Limb (tissue), 2 donors: ENCODE results near the gene USH2A.

Experiments
- DNase-seq, 2 donors: peaks; one replicate each; pipeline ENCODE4 v3.0.0-alpha.2; 2016; ENCODE audit errors: extremely low spot score in 2 of 2

USH2A gene

GRCh38 chr1:216281757-216282156 lies 141.5 kb downstream of the USH2A start:
- no peak for DNase-seq

DNA sequence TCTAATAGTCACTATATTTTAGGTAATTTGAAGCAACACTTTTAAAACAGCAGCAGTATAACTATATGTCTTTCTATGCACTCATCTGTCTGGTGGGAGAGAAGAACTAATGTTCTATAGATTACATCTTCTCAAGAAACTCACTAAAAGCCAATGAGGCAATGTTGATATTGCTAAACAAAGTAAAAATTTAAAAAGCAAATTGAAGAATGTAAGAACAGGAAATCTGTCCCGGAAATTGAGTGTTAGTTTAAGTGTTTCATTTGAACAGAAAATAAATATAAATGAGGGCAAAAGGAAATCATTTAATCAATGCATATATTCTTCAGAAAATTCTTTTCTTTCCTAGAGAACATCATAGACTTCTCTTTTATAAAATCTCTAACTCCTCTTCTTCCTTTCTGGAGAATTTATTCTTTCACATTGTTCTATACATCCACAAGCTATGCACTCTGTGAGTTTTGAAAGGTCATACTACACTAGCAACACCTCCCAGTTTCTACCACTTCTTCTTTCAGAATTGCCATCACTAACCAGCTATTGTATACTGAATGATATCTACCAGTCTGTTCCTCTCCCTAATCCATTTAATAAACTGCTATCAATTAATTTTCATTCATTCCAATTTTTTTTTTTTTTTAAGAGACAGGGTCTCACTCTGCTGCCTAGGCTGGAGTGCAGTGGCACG lies 153.0 kb downstream of the USH2A start:
- DNase-seq = no peak

DNA sequence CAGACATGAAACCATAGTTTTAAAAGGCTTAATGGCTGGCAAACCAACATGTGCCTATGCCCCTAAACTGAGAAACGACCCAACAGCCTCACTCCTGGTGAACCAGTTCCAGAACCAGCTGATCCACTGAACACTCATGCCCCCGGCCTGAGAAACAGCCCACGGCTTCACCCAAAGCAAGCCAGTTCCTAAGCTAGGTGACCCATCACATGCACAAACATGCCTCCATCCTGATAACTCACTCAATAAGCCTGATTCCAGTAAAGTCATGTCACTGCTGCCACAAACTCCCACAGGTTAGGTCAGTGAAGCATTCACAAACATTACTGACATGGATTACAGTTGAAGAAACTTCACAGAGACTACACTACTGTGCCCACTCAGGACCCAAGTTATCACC lies 161.6 kb downstream of the USH2A start:
- no peak for DNase-seq

DNA sequence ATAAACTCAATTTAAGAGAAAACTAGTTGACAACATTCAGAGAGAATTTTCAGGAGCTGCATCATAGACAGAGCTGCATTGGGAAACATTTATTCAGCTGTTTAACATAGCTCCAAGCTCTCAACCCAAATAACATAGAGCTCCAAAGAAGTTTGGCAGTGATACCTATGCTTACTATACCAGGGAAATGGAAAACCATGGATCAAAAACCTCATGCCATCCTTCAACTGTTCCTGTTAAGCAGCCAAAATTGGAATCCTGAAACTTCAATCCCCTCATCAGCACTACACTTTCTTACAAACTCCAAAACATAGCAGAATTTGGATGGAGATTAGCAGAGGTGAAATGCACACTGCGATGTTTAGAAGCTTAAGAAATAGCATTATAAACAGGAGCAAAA lies 164.4 kb downstream of the USH2A start:
- no peak for DNase-seq

- no peak for DNase-seq
Observed at GRCh38 chr1:216258386-216258785, 164.9 kb downstream of the USH2A start.

DNA sequence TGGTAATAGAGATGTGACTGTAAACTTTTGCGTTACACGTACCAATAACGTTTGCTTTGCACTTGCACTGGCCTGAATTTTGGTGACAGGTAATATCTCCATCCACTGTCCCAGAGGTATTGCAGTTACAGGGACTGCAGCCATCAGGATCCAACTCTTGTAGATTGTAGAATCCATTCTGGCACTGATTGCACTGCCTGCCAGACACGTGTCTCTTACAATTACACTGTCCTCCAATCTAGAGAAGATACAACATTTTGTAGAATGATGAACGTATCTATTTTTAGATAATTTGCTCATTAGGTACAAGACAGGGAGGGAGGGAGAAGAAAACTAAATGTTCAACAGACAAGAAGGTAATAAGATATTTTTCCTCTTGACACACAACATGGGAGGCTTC lies 172.4 kb downstream of the USH2A start:
- DNase-seq = no peak

DNA sequence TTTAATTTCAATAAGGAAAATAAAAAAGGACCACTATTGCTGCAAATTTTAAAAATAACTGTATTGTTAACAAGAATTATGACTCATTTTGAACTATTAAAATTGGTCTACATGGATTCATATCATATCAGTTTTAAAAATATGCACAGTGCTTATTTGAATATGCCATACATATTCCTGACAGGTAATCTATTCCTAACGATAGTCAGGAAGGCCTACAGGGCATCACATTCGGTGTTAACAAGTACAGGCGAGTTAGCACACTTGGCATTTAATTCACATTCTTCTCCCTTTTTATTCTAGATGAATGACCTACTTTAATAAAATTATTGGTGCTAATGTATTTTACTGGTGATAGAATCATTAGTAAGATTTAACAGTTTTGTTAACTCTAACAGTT lies 174.6 kb downstream of the USH2A start:
- DNase-seq = no peak

- DNase-seq = no peak
Observed at GRCh38 chr1:216247937-216248336, 175.3 kb downstream of the USH2A start.

DNA sequence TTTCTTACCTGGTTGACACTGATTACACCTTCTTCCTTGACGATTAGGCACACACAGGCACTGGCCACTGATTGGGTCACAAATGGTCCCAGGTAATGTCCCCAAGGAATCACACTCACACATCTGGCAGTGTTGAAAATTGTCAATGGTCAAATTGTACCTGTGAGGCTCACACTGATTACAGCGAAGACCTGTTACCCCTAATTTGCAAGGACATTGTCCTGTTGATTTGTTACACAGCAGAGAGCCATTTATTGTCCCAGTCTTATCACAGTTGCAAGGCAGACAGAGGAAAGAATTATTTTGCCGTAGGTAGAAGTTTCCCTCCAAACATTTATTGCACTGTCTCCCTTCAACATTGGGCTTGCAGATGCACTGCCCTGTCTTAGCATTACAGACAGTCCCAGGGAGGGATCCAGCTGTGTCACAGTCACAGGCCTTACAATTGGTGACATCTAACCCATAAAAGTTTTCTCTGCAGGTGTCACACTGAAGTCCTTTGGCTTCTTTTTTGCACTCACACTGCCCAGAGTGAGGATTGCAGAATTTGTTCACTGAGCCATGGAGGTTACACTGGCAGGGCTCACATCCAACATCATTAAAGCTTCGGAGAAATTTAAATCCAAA lies 176.6 kb downstream of the USH2A start:
- DNase-seq = no peak

- no peak for DNase-seq
Observed at GRCh38 chr1:216238844-216239243, 184.4 kb downstream of the USH2A start.

DNA sequence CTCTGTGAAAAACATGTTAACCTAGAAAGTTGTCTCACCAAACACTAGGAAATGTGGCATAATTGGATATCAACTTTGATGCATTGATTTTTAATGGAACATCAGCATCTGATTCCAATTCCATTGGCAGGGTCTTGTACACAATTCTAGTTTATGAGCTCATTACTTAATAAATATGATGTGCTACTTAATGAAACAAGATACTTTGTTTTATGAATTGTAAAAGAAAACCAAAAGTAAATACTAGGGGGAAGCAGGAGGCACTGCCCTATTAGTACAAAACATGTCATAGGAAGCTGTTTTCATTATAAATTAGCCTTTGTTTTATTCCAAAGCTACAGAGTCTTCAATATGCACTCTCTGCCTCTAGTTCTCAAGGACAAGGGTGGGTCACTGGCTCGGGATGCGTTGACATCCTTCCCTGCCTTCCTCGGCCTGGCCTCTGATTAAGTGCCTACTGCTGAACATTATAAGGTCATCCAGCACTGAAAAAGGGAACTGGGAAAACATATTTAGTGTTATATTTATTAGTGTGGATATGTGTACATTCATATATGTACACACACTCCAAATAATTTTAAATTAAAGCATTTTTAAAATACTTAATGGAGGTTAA lies 185.2 kb downstream of the USH2A start:
- DNase-seq = no peak

DNA sequence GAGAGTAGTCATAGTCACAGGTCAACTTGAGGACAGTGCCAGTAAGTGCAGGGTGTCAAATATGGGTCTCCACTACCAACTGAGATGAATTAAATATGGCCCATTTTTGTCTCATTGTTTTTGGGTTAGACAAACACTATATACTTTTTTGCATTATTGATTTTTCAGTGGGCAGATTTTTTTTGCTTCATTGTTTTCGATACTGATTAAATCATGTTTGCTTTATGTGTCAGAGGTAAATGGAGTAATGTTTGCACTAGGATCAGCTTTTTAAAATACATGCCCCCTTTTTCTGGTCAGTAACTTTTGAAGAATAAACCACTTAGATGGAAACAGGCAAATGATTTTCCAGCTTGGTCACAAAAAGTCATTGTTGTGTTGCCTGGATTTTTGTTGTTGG lies 199.0 kb downstream of the USH2A start:
- DNase-seq = no peak

DNA sequence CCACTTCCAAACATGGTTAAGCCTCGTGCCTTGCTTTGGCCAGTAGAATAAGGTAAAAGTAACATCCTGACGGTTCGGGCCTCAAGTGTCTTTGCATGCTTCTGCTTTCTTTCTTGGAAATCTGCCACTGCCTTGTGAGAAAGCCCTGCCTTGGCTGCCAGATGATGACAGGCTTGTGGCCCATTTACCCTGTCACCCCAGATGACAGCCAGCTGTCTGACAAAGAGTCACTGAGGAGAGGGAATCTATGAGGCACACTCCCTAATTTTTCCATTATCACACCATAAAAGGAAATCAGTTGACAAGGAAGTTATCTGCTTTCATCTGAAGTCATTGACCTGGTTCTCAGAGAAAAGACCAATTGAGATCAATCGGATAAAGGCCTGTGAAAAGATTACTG lies 199.8 kb downstream of the USH2A start:
- DNase-seq = peak in 1 of 2 donors; percentile 9

GRCh38 chr1:216222288-216222687 lies 201.0 kb downstream of the USH2A start:
- no peak for DNase-seq

DNA sequence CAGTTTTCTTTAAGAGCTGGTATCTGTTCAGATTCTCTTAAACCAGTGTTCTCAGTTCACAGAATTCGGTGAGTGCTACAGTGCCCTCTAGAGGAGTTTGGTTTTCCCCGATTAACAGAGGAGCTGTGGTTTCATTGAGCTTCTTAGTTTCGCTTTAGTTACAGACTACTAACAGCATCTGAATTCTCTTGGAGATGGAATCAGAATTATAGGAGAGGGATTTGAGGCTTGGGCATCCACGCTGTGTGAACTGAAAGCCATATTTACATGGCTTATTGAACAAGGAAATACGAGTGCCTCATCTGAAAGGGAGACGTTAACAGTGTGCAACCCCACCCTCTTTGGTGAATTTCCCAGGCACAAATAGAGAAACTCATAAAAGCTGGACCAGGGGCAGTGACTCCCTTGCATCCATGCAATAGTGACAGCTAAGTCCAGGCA lies 202.0 kb downstream of the USH2A start:
- DNase-seq = peak; percentile 54 to 92

DNA sequence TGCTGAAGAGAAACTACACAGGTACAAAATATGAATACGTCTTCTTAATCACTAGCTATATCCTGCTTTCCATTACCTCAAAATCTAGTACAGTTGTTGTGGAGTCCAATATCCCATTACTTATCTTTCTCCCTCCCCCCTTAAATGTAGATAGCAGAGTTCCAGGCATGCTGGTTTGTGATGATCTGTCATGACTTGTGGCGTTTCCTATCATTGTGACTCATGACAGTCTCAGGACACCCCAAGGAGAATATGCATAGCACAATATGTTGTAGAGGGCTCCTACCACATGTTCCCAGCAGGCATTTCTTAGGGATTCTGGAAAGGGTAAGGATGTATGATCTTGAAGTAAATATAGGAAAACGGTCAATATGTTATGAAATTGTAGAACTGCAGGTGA lies 206.9 kb downstream of the USH2A start:
- DNase-seq = no peak

DNA sequence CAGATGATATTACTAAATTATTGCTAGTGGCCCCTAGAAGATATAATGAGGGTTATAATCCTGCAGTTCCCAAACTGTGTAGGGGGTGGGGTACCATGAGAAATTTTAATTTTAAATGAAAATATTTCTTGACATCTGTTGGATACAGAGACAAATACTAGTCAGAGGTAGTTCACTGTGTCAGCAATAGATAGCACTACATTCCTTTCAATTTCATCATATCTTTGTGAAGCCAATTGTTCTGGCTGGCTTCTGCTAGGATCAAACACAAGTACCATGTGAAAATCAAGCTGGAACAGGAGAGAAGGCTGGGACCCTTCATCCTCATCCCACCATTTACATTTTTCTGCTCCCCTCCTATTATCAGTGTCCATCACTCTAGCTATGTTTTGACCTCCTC lies 208.1 kb downstream of the USH2A start:
- no peak for DNase-seq

DNA sequence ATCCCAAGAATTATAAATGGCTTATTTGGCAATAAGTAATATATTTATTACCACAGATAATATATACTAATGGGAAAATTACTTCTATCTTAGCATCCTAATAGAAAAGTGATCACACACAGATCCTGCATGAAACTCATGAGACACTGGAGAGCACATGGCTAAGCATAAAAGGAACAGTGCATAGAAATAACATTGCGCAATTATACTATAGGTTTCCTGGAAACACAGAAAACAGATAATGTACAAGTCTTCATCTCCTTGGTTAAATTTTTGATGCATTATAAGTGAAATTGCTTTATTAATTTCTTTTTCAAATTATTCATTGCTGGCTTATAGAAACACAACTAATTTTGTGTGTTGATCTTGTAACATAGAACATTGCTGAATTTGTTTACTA lies 210.4 kb downstream of the USH2A start:
- DNase-seq = no peak

GRCh38 chr1:216210081-216210480 lies 213.2 kb downstream of the USH2A start:
- no peak for DNase-seq

DNA sequence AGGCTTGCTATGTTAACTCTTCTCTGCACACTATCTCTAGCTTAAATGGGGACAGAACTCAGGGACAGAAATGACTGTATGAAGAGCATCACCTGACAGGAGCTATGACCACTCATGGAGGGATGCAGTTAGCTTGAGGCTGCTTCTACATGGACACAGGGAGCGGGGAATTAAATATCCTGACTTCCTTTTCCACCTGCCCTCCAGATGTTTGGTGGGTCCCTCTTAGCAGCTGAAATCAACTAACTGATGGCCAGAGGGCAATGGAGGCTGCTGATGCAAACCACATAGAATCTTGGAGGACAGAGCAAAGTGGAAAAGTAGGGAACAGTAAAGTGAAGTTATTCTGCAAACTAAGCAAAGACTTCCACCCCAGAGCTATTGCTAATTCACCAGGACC lies 214.1 kb downstream of the USH2A start:
- no peak for DNase-seq

GRCh38 chr1:216207154-216207553 lies 216.1 kb downstream of the USH2A start:
- no peak for DNase-seq

GRCh38 chr1:216205176-216205575 lies 218.1 kb downstream of the USH2A start:
- DNase-seq = no peak

DNA sequence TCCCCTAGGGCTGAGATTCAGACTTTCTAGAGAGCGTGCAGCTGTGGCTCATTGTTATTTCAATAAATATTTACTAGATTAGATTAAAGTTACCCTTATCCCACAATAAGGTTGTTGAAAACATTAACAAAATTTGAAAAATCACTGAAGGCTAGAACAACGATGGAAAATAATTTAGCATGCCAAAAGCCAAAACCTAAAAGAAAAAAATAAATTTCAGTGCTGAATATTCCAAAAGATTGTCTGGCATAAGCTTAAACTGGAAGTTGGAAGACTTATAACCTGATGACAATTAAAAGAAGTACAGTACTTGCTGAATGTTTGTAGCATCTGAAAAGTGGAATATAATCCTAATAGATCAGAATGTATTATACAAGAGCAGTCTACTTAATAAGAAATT lies 221.3 kb downstream of the USH2A start:
- DNase-seq = no peak
